ENCODE results near the gene EVA1A. TPM values are rescaled to one million over a fixed set of nuclear protein-coding genes. Genes with fewer than 3 reads are reported as not detected.

Gene EVA1A
- total RNA-seq, 1 donor: 28.1 TPM

GRCh38 chr2:75500633-75501032, 60.1 kb downstream of the EVA1A start:
- TF ChIP-seq, protein P1, sequence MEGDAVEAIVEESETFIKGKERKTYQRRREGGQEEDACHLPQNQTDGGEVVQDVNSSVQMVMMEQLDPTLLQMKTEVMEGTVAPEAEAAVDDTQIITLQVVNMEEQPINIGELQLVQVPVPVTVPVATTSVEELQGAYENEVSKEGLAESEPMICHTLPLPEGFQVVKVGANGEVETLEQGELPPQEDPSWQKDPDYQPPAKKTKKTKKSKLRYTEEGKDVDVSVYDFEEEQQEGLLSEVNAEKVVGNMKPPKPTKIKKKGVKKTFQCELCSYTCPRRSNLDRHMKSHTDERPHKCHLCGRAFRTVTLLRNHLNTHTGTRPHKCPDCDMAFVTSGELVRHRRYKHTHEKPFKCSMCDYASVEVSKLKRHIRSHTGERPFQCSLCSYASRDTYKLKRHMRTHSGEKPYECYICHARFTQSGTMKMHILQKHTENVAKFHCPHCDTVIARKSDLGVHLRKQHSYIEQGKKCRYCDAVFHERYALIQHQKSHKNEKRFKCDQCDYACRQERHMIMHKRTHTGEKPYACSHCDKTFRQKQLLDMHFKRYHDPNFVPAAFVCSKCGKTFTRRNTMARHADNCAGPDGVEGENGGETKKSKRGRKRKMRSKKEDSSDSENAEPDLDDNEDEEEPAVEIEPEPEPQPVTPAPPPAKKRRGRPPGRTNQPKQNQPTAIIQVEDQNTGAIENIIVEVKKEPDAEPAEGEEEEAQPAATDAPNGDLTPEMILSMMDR (IDR thresholded peaks at IDR 0.05; ENCODE audit: insufficient read depth, low read length): no peak
- DNase-seq (ENCODE audit: low read depth): no peak
- no peak overlapping the region for H3K4me3 ChIP-seq (ENCODE audit: low read depth, low read length)

- no peak for DNase-seq (ENCODE audit: low read depth)
- no peak overlapping the region for H3K4me3 ChIP-seq (ENCODE audit: low read depth, low read length)
- TF ChIP-seq, protein P1 (IDR thresholded peaks at IDR 0.05; ENCODE audit: insufficient read depth, low read length): no peak
Observed at GRCh38 chr2:75499534-75499933, 61.2 kb downstream of the EVA1A start.

DNA sequence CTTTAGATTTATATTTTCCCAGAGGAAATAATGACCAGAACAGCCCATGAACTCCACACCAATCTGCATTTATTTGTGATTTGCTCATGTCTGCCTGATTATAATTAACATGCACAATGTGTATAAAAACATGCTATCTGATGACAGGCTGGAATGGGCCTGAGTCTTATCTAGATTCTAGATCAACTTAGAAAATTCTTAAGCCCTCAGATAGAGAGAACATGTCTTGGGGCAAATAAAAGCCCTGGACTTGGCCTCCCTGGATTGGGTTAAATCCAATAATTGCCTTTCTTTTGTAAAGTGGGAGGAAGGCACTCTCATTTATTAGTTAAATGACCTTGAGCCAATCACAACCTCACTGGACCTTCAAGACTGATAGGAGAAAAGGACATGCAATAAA, 61.8 kb downstream of the EVA1A start:
- DNase-seq (ENCODE audit: low read depth): no peak
- TF ChIP-seq, protein P1 (IDR thresholded peaks at IDR 0.05; ENCODE audit: insufficient read depth, low read length): no peak
- H3K4me3 ChIP-seq (ENCODE audit: low read depth, low read length): no peak overlapping the region

DNA sequence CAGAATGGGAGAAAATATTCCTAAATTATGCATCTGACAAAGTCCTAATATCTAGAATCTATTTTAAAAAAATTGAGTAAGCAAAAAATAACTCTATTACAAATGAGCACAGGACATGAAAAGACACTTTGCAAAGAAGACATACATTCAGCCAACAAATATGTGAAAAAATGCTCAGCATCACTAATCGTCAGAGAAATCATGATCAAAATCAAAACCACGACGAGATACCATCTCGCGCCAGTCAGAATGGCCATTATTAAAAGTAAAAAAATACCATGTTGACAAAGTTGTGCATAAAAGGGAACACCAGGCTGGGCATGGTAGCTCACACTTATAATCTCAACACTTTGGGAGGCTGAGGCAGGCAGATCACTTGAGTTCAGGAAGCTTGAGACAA, 63.5 kb downstream of the EVA1A start:
- DNase-seq (ENCODE audit: low read depth): no peak
- TF ChIP-seq, protein P1 (IDR thresholded peaks at IDR 0.05; ENCODE audit: insufficient read depth, low read length): no peak
- H3K4me3 ChIP-seq (ENCODE audit: low read depth, low read length): no peak overlapping the region

- H3K4me3 ChIP-seq (ENCODE audit: low read depth, low read length): no peak overlapping the region
- DNase-seq (ENCODE audit: low read depth): no peak
- TF ChIP-seq, protein P1 (IDR thresholded peaks at IDR 0.05; ENCODE audit: insufficient read depth, low read length): no peak
Observed at GRCh38 chr2:75495862-75496261, 64.9 kb downstream of the EVA1A start.

DNA sequence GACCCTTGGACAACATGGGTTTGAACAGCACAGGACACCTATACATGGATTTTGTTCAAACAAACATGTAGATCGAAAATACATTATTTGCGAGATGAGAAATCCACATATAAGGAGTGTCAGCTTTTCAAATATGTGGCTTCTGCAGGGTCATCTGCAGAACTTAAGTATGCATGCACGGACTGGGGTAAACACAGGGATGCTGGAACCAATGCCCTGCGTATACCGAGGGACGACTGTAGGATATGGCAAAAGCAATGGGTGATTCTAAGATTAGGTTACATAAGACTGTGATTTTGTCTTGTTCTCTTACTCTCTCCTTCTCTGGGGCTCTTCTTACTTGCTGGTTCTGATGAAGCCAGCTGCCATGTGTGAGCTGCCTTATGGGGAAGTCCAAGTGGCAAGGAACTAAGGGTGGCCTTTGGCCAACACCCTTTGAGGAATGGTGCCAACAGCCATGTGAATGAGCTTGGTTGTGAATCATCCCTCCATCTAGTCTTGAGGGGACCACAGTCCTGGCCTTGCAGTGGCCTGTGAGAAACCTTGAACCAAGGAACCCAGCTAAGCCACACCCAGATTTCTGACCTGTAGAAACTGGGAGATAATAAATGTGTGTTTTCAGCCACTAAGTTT, 66.5 kb downstream of the EVA1A start:
- no peak overlapping the region for H3K4me3 ChIP-seq (ENCODE audit: low read depth, low read length)
- TF ChIP-seq, protein P1 (IDR thresholded peaks at IDR 0.05; ENCODE audit: insufficient read depth, low read length): no peak
- DNase-seq (ENCODE audit: low read depth): peak; percentile 35

GRCh38 chr2:75493230-75493629, 67.5 kb downstream of the EVA1A start:
- TF ChIP-seq, protein P1 (IDR thresholded peaks at IDR 0.05; ENCODE audit: insufficient read depth, low read length): no peak
- no peak for DNase-seq (ENCODE audit: low read depth)
- no peak overlapping the region for H3K4me3 ChIP-seq (ENCODE audit: low read depth, low read length)
